Measurements from ENCODE around the gene FIGN. TPM values are rescaled to one million over a fixed set of nuclear protein-coding genes. Genes with fewer than 3 reads are reported as not detected.

The FIGN gene
- polyA plus RNA-seq (2011; rRNA removed) (2.1 and 2.2 TPM in 2 replicates), polyA minus RNA-seq (2011; rRNA and poly(A)+ RNA removed) (3.4 and 6.3 TPM in 2 replicates)

- TF ChIP-seq CTCF (IDR thresholded peaks at IDR 0.05; ENCODE audit: low read depth, low read length), result no peak
- ChIA-PET CTCF (interaction anchor here (0.9 to 2.6 kb wide), 4 partner anchors 43 to 566 kb away, joined by 3 to 7 read pairs (median 4); no protein-coding TSS in a partner anchor), POLR2A (interaction anchor here (0.6 to 0.9 kb wide), 2 partner anchors 43 to 131 kb away, joined by 3 read pairs; no protein-coding TSS in a partner anchor)
- Histone ChIP-seq H3K27me3 (ENCODE audit: control insufficient read depth, insufficient read depth, low read length) (peaks cover 4% of the 10 kb centered on the region), H3K9me3 (ENCODE audit: control insufficient read depth, insufficient read depth, low read length) (no peaks in the 10 kb centered on the region), H3K4me3 (ENCODE audit: low read depth, low read length) (peak within 1 kb of the TSS; percentile 90), H3K27ac (ENCODE audit: low read depth, low read length) (peak within 1 kb of the TSS; percentile 97)
- DNase-seq (ENCODE audit: low read depth, low spot score), result peak; percentile 69
Measured at GRCh38 chr2:163735685-163736432, at the start of gene FIGN. TSS of gene FIGN (minus strand) at chr2:163736008. CDS start at chr2:163734927, 1,081 bp downstream.

- no peaks in the 10 kb centered on the region for H3K27me3 ChIP-seq (ENCODE audit: control insufficient read depth, insufficient read depth, low read length)
- no peaks in the 10 kb centered on the region for H3K9me3 ChIP-seq (ENCODE audit: control insufficient read depth, insufficient read depth, low read length)
- ChIA-PET POLR2A (no interaction called here), CTCF (interaction anchor here (0.6 to 0.7 kb wide), 2 partner anchors 276 to 391 kb away, joined by 3 read pairs; no protein-coding TSS in a partner anchor)
- DNase-seq (ENCODE audit: low read depth, low spot score), result no peak
- TF ChIP-seq CTCF (IDR thresholded peaks at IDR 0.05; ENCODE audit: low read depth, low read length), result no peak
- H3K27ac ChIP-seq (ENCODE audit: low read depth, low read length), result no peak overlapping the region
- no peak overlapping the region for H3K4me3 ChIP-seq (ENCODE audit: low read depth, low read length)
Measured at GRCh38 chr2:163785162-163785561, 49.4 kb upstream of the FIGN start.

- H3K9me3 ChIP-seq (ENCODE audit: control insufficient read depth, insufficient read depth, low read length), result no peaks in the 10 kb centered on the region
- TF ChIP-seq CTCF (IDR thresholded peaks at IDR 0.05; ENCODE audit: low read depth, low read length), result no peak
- DNase-seq (ENCODE audit: low read depth, low spot score), result no peak
- CTCF ChIA-PET, result no interaction called here
- no peak overlapping the region for H3K27ac ChIP-seq (ENCODE audit: low read depth, low read length)
- POLR2A ChIA-PET, result no interaction called here
- no peak overlapping the region for H3K4me3 ChIP-seq (ENCODE audit: low read depth, low read length)
- no peaks in the 10 kb centered on the region for H3K27me3 ChIP-seq (ENCODE audit: control insufficient read depth, insufficient read depth, low read length)
Measured at GRCh38 chr2:163779970-163780597, 44.3 kb upstream of the FIGN start.

GRCh38 chr2:163778045-163778781, 42.4 kb upstream of the FIGN start:
- CTCF ChIA-PET, result no interaction called here
- no peak overlapping the region for H3K4me3 ChIP-seq (ENCODE audit: low read depth, low read length)
- no peak for TF ChIP-seq CTCF (IDR thresholded peaks at IDR 0.05; ENCODE audit: low read depth, low read length)
- peak; percentile 11 for DNase-seq (ENCODE audit: low read depth, low spot score)
- no peaks in the 10 kb centered on the region for H3K9me3 ChIP-seq (ENCODE audit: control insufficient read depth, insufficient read depth, low read length)
- POLR2A ChIA-PET, result interaction anchor here (0.7 kb wide), 1 partner anchor 42 kb away, joined by 3 read pairs; the partner anchor contains the start of gene FIGN
- H3K27ac ChIP-seq (ENCODE audit: low read depth, low read length), result no peak overlapping the region
- H3K27me3 ChIP-seq (ENCODE audit: control insufficient read depth, insufficient read depth, low read length), result no peaks in the 10 kb centered on the region
